ENCODE results near the gene HENMT1.
"Not testable (repeated sequence)": the region's sequence is repeated elsewhere in the genome, so short reads cannot be mapped to it uniquely, and the experiment has no call there.

The HENMT1 gene

DNA sequence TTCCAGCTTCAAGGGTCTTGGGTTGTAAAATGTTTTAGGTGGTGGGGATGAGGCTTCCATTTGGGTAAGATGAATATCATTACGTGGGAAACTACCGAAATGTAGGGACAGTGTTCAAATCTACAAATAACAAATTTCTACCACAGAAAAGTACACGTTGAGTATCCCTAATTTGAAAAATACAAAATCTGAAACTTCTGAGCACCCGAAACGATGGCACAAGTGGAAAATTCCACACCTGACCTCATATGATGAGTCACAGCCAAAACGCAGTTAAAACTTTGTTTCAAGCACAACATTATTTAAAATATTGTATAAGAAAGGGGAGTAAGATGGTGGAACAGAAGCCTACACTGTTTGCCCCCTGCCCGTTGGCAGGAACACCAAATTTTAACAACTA lies 8.8 kb upstream of the HENMT1 start:
- TF ChIP-seq, protein P1, sequence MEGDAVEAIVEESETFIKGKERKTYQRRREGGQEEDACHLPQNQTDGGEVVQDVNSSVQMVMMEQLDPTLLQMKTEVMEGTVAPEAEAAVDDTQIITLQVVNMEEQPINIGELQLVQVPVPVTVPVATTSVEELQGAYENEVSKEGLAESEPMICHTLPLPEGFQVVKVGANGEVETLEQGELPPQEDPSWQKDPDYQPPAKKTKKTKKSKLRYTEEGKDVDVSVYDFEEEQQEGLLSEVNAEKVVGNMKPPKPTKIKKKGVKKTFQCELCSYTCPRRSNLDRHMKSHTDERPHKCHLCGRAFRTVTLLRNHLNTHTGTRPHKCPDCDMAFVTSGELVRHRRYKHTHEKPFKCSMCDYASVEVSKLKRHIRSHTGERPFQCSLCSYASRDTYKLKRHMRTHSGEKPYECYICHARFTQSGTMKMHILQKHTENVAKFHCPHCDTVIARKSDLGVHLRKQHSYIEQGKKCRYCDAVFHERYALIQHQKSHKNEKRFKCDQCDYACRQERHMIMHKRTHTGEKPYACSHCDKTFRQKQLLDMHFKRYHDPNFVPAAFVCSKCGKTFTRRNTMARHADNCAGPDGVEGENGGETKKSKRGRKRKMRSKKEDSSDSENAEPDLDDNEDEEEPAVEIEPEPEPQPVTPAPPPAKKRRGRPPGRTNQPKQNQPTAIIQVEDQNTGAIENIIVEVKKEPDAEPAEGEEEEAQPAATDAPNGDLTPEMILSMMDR (IDR thresholded peaks at IDR 0.05; ENCODE audit: low read depth, low read length, missing control alignments): no peak
- H3K4me3 ChIP-seq (replicated peaks; ENCODE audit: low read depth, low read length): no peak overlapping the region
- no peak for DNase-seq (ENCODE audit: extremely low read depth, low read depth)

DNA sequence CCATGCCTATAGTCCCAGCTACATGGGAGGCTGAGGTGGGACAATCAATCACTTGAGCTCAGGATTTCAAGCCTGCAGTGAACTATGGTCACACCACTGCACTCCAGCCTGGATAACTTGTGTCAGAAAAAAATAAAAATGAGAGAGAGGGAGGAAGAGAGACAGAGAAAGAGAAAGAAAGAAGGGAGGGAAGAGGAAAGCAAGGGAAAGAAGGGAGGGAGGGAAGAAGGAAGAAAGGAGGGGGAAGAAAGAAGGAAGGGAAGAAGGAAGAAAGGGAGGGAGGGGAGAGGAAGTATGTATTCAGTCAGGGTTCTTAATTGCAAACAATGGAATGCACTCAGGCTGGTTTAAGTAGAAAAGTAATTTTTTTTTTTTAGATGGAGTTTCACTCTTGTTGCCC lies 7.9 kb upstream of the HENMT1 start:
- TF ChIP-seq, protein P1 (IDR thresholded peaks at IDR 0.05; ENCODE audit: low read depth, low read length, missing control alignments): no peak
- no peak for DNase-seq (ENCODE audit: extremely low read depth, low read depth)
- no peak overlapping the region for H3K4me3 ChIP-seq (replicated peaks; ENCODE audit: low read depth, low read length)

DNA sequence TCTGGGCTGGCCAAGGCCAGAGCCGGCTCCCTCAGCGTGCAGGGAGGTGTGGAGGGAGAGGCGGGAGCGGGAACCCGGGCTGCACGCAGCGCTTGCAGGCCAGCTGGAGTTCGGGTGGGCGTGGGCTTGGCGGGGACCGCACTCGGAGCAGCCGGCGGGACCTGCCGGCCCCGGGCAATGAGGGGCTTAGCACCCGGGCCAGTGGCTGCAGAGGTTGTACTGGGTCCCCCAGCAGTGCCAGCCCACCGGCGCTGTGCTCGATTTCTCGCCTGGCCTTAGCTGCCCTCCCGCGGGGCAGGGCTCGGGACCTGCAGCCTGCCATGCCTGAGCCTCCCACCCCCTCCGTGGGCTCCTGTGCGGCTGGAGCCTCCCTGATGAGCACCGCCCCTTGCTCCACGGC lies 6.5 kb upstream of the HENMT1 start:
- H3K4me3 ChIP-seq (replicated peaks; ENCODE audit: low read depth, low read length); DNase-seq (ENCODE audit: extremely low read depth, low read depth): not testable (repeated sequence)

DNA sequence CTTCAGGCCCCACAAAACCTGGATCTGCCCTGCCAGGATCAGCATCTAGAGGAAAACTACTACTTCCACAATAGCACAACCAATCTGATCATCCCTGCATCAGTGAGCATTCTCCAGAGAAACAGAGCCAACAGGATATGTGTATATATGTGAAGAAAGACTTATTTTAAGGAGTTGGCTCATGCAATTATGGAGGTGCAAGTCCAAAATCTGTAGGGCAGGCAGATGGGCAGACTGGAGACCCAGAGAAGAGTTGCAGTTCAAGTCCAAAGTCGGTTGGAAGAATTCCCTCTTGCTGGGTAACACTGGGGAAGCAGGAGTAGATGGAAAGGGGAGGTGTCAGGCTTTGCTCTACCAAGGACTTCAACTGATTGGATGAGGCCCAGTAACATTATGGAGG lies 4.9 kb upstream of the HENMT1 start:
- no peak overlapping the region for H3K4me3 ChIP-seq (replicated peaks; ENCODE audit: low read depth, low read length)
- TF ChIP-seq, protein P1 (IDR thresholded peaks at IDR 0.05; ENCODE audit: low read depth, low read length, missing control alignments): no peak
- DNase-seq (ENCODE audit: extremely low read depth, low read depth): no peak

DNA sequence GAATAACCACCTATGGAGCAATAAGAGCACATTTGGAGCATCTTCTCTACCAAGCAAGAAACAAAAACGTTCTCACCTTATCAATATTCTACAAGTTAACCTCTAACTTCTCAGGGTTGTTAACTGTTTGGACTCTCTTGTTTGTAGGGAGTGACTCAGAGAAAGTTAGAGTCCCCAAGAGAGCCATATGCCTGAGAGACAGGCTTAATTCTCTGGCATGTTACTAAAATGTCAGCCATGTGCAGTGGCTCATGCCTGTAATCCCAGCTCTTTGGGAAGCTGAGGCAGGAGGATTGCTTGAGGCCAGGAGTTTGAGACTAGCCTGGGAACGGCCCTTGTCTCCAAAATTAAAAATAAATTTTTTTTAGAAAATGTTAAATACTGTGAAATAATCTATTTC lies 4.2 kb upstream of the HENMT1 start:
- no peak overlapping the region for H3K4me3 ChIP-seq (replicated peaks; ENCODE audit: low read depth, low read length)
- TF ChIP-seq, protein P1 (IDR thresholded peaks at IDR 0.05; ENCODE audit: low read depth, low read length, missing control alignments): no peak
- no peak for DNase-seq (ENCODE audit: extremely low read depth, low read depth)

GRCh38 chr1:108664481-108664880 lies 3.6 kb upstream of the HENMT1 start:
- TF ChIP-seq, protein P1 (IDR thresholded peaks at IDR 0.05; ENCODE audit: low read depth, low read length, missing control alignments): no peak
- DNase-seq (ENCODE audit: extremely low read depth, low read depth): no peak
- H3K4me3 ChIP-seq (replicated peaks; ENCODE audit: low read depth, low read length): no peak overlapping the region

DNA sequence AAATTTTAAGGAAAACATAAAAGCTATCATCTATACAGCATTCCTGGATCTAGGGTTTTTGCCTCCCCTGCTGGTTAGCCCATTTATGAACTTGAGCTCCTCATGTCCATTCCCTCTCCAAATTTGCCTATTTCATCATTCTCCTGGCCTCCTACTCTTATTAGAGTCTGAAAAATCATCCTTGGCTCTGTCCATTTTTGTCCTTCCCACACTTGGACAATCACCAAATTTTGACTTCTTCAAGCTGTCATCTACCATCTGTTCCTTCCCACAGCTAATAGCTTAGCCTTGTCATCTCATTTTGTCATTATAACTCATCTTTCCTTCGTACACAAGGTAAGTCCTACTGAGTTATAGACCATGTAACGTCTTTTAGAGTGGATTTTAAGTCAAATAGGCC lies 2.2 kb upstream of the HENMT1 start:
- H3K4me3 ChIP-seq (replicated peaks; ENCODE audit: low read depth, low read length): no peak overlapping the region
- TF ChIP-seq, protein P1 (IDR thresholded peaks at IDR 0.05; ENCODE audit: low read depth, low read length, missing control alignments): no peak
- no peak for DNase-seq (ENCODE audit: extremely low read depth, low read depth)

All from HFF-Myc (cell line).